Measurements from ENCODE around the gene C1QTNF6.
"Not testable (repeated sequence)": the region's sequence is repeated elsewhere in the genome, so short reads cannot be mapped to it uniquely, and the experiment has no call there.

Gene C1QTNF6

GRCh38 chr22:37171662-37172061 lies 16.4 kb downstream of the C1QTNF6 start:
- TF ChIP-seq ZFP3 (CRISPR knock-in tag; IDR thresholded peaks at IDR 0.05) (peak; percentile 94), BACH2 (CRISPR knock-in tag; IDR thresholded peaks at IDR 0.05; ENCODE audit: borderline replicate concordance) (no peak)
- ATAC-seq: no peak

GRCh38 chr22:37170689-37171405 lies 17.2 kb downstream of the C1QTNF6 start:
- ATAC-seq: not testable (repeated sequence)

- no peak for ATAC-seq
- TF ChIP-seq ZFP3 (CRISPR knock-in tag; IDR thresholded peaks at IDR 0.05) (no peak), OSR1 (CRISPR knock-in tag; IDR thresholded peaks at IDR 0.05) (no peak), ZNF70 (CRISPR knock-in tag; IDR thresholded peaks at IDR 0.05) (no peak), GLIS3 (CRISPR knock-in tag; IDR thresholded peaks at IDR 0.05) (no peak), ZC3H10 (CRISPR knock-in tag; IDR thresholded peaks at IDR 0.05) (no peak), POU6F1 (CRISPR knock-in tag; IDR thresholded peaks at IDR 0.05; ENCODE audit: borderline replicate concordance, low read depth) (no peak), BACH2 (CRISPR knock-in tag; IDR thresholded peaks at IDR 0.05; ENCODE audit: borderline replicate concordance) (no peak), TCF4 (CRISPR knock-in tag; IDR thresholded peaks at IDR 0.05; ENCODE audit: borderline replicate concordance) (no peak), ZFP30 (CRISPR knock-in tag; IDR thresholded peaks at IDR 0.05) (no peak), TSHZ2 (CRISPR knock-in tag; IDR thresholded peaks at IDR 0.05) (no peak), RARB (CRISPR knock-in tag; IDR thresholded peaks at IDR 0.05) (no peak), TOX (CRISPR knock-in tag; IDR thresholded peaks at IDR 0.05; ENCODE audit: borderline replicate concordance) (no peak), PATZ1 (CRISPR knock-in tag; IDR thresholded peaks at IDR 0.05; ENCODE audit: borderline replicate concordance) (no peak), ESRRG (CRISPR knock-in tag; IDR thresholded peaks at IDR 0.05) (no peak), SNAI2 (CRISPR knock-in tag; IDR thresholded peaks at IDR 0.05) (no peak), CREB5 (CRISPR knock-in tag; IDR thresholded peaks at IDR 0.05; ENCODE audit: low read depth) (no peak), CSDC2 (CRISPR knock-in tag; IDR thresholded peaks at IDR 0.05) (no peak)
These were observed 17.9 kb downstream of the C1QTNF6 start for GRCh38 chr22:37169947-37170688.

GRCh38 chr22:37169406-37169805 lies 18.6 kb downstream of the C1QTNF6 start:
- ATAC-seq: no peak
- TF ChIP-seq ISL1 (CRISPR knock-in tag; IDR thresholded peaks at IDR 0.05) (no peak), ZNF70 (CRISPR knock-in tag; IDR thresholded peaks at IDR 0.05) (no peak), TOX (CRISPR knock-in tag; IDR thresholded peaks at IDR 0.05; ENCODE audit: borderline replicate concordance) (no peak), PPARA (CRISPR knock-in tag; IDR thresholded peaks at IDR 0.05; ENCODE audit: borderline replicate concordance) (no peak), ZFP3 (CRISPR knock-in tag; IDR thresholded peaks at IDR 0.05) (no peak), ZFP30 (CRISPR knock-in tag; IDR thresholded peaks at IDR 0.05) (no peak), GLIS3 (CRISPR knock-in tag; IDR thresholded peaks at IDR 0.05) (no peak), POU6F1 (CRISPR knock-in tag; IDR thresholded peaks at IDR 0.05; ENCODE audit: borderline replicate concordance, low read depth) (no peak), BACH2 (CRISPR knock-in tag; IDR thresholded peaks at IDR 0.05; ENCODE audit: borderline replicate concordance) (no peak), TSHZ2 (CRISPR knock-in tag; IDR thresholded peaks at IDR 0.05) (no peak), ZC3H10 (CRISPR knock-in tag; IDR thresholded peaks at IDR 0.05) (no peak), ZNF565 (CRISPR knock-in tag; conservative IDR thresholded peaks at IDR 0.05; ENCODE audit: low read depth) (no peak), ZNF8 (CRISPR knock-in tag; IDR thresholded peaks at IDR 0.05) (no peak), TCF4 (CRISPR knock-in tag; IDR thresholded peaks at IDR 0.05; ENCODE audit: borderline replicate concordance) (no peak), RARB (CRISPR knock-in tag; IDR thresholded peaks at IDR 0.05) (no peak), OSR1 (CRISPR knock-in tag; IDR thresholded peaks at IDR 0.05) (no peak), ARNTL (CRISPR knock-in tag; IDR thresholded peaks at IDR 0.05; ENCODE audit: borderline replicate concordance, low read depth) (no peak)
